Measurements from ENCODE around the gene NOX3.

NOX3 gene

GRCh38 chr6:155409391-155409790, 46.2 kb downstream of the NOX3 start:
- H3K27me3 Mint-ChIP-seq = no peaks in the 10 kb centered on the region
- H3K36me3 Mint-ChIP-seq = no peaks in the 10 kb centered on the region
- CTCF ChIA-PET = no interaction called here
- no peak overlapping the region for H3K4me3 Mint-ChIP-seq
- no peaks in the 10 kb centered on the region for H3K4me1 Mint-ChIP-seq
- DNase-seq = no peak
- H3K27ac Mint-ChIP-seq = no peak overlapping the region
- no peaks in the 10 kb centered on the region for H3K9me3 Mint-ChIP-seq

GRCh38 chr6:155408981-155409380, 46.7 kb downstream of the NOX3 start:
- CTCF ChIA-PET = interaction anchor here (1.3 kb wide), 1 partner anchor 15 kb away, joined by 4 read pairs; no protein-coding TSS in a partner anchor
- DNase-seq = no peak
- Mint-ChIP-seq H3K27ac (no peak overlapping the region), H3K36me3 (no peaks in the 10 kb centered on the region), H3K4me1 (no peaks in the 10 kb centered on the region), H3K9me3 (no peaks in the 10 kb centered on the region), H3K27me3 (no peaks in the 10 kb centered on the region), H3K4me3 (no peak overlapping the region)

GRCh38 chr6:155408231-155408630, 47.4 kb downstream of the NOX3 start:
- CTCF ChIA-PET = interaction anchor here (1.3 kb wide), 1 partner anchor 15 kb away, joined by 4 read pairs; no protein-coding TSS in a partner anchor
- Mint-ChIP-seq H3K27ac (no peak overlapping the region), H3K36me3 (no peaks in the 10 kb centered on the region), H3K4me3 (no peak overlapping the region), H3K4me1 (no peaks in the 10 kb centered on the region), H3K9me3 (no peaks in the 10 kb centered on the region), H3K27me3 (no peaks in the 10 kb centered on the region)
- DNase-seq = no peak

GRCh38 chr6:155406801-155407200, 48.8 kb downstream of the NOX3 start:
- DNase-seq = no peak
- no peak overlapping the region for H3K4me3 Mint-ChIP-seq
- no peaks in the 10 kb centered on the region for H3K27me3 Mint-ChIP-seq
- no peak overlapping the region for H3K27ac Mint-ChIP-seq
- H3K36me3 Mint-ChIP-seq = no peaks in the 10 kb centered on the region
- H3K9me3 Mint-ChIP-seq = no peaks in the 10 kb centered on the region
- no peaks in the 10 kb centered on the region for H3K4me1 Mint-ChIP-seq
- CTCF ChIA-PET = interaction anchor here (1.2 kb wide), 1 partner anchor 25 kb away, joined by 3 read pairs; no protein-coding TSS in a partner anchor

GRCh38 chr6:155404937-155405336, 50.7 kb downstream of the NOX3 start:
- CTCF ChIA-PET = no interaction called here
- H3K9me3 Mint-ChIP-seq = no peaks in the 10 kb centered on the region

GRCh38 chr6:155402656-155403304, 52.9 kb downstream of the NOX3 start:
- H3K27ac Mint-ChIP-seq = no peak overlapping the region
- DNase-seq = no peak
- no peaks in the 10 kb centered on the region for H3K36me3 Mint-ChIP-seq
- H3K4me1 Mint-ChIP-seq = no peaks in the 10 kb centered on the region
- no peaks in the 10 kb centered on the region for H3K9me3 Mint-ChIP-seq
- H3K4me3 Mint-ChIP-seq = no peak overlapping the region
- H3K27me3 Mint-ChIP-seq = peaks cover 4% of the 10 kb centered on the region
- CTCF ChIA-PET = no interaction called here

More at GRCh38 chr6:155404937-155405336, 50.7 kb downstream of the NOX3 start:
- H3K36me3 Mint-ChIP-seq = no peaks in the 10 kb centered on the region
- no peaks in the 10 kb centered on the region for H3K4me1 Mint-ChIP-seq
- H3K27me3 Mint-ChIP-seq = no peaks in the 10 kb centered on the region
- no peak overlapping the region for H3K4me3 Mint-ChIP-seq
- DNase-seq = no peak
- no peak overlapping the region for H3K27ac Mint-ChIP-seq

DNA sequence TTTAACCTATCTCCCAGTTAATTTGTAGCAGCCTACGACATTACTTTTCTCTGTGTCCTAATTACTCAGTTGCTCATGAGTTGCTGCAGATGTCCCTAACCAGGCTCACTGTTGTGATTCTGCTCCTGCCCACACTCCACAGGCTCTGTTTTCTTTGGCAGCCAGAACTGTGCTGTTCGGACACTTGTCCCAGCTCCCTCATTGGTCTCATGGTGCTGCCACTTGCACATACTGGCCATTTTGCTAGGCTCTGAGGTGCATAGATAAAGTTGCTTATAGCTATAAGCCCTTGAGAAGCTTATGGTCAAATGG, 55.0 kb downstream of the NOX3 start:
- Mint-ChIP-seq H3K27me3 (peaks cover 4% of the 10 kb centered on the region), H3K36me3 (no peaks in the 10 kb centered on the region), H3K27ac (no peak overlapping the region), H3K4me3 (no peak overlapping the region), H3K4me1 (no peaks in the 10 kb centered on the region), H3K9me3 (no peaks in the 10 kb centered on the region)
- no peak for DNase-seq
- CTCF ChIA-PET = no interaction called here

DNA sequence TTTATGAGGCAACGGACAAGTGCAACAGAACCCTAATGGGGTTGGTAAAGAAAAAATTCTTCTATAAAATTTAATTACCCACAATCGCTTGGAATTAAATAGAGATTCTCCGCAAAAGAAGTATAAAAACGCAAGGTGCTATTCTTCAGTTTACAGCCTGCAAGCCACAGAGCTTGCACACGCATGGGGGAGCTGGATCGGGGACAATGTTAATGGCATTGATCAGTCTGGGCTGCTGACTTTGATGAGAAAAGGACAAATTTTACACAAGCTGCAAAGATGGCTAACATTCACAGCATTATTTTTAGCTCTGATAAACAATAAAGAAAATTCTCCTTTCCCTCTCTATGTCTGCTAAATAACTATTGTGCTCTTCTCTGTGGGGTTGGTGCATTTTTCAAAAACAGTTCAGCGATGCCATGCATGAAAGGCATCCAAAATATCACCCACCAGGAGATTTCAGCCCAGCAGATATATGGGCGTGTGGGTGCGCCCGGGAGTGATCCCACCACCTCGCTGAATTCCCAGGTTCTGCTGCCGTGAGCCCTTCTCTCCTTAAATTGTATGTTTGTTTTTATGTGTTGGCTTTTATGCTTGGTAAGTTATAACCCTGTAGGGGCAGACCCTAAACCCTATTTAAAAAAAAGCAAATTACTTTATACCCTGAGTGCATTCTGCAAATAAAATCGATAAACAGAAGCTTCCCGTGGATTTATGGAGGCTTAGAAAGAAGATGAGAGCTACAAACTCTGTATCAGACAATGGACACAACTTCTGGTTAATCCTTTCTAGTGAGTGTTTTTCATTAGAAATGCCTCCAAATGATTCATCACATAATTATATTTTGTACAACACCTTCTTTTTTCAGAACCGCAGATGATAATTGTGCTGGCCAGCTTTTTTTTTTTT, 55.6 kb downstream of the NOX3 start:
- Mint-ChIP-seq H3K36me3 (no peaks in the 10 kb centered on the region), H3K4me3 (no peak overlapping the region), H3K27ac (no peak overlapping the region)

DNA sequence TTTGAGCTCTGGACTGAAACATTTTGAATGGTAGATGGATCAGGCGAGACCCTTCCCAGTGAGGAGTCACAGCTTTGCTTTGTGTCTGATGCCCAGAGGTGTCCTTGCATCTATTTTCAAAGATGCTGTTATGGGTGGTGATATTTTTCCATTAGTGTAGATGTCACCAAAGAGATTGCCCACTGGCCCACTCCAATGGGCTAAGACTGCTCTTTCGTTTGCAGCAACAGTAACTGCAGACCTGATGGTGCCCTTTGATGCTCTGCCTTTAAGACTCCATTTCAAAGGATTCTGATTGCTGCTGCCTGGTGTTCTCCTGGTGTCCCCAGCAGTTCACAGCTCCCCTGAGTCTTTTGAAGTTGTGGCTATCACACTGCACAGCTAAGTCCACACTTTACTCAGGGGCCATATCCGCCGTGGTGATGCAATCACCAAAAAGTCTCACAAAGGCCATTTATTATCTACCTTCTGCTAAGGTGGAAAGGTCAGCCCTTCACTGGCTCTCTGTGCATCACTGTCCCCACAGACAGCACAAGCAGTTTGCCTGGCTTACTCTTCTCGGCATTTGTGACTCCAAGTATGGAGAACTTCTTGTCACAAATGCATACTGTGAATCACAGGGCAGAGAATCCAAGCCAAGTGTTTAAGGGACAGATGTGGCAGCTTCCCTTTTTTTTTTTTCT, 56.4 kb downstream of the NOX3 start:
- Mint-ChIP-seq H3K4me1 (no peaks in the 10 kb centered on the region), H3K9me3 (no peaks in the 10 kb centered on the region), H3K27ac (no peak overlapping the region), H3K27me3 (peaks cover 5% of the 10 kb centered on the region), H3K36me3 (no peaks in the 10 kb centered on the region), H3K4me3 (no peak overlapping the region)
- CTCF ChIA-PET = interaction anchor here (0.6 kb wide), 1 partner anchor 55 kb away, joined by 3 read pairs; no protein-coding TSS in a partner anchor
- no peak for DNase-seq

More for the DNA sequence above, 55.6 kb downstream of the NOX3 start:
- H3K4me1 Mint-ChIP-seq = no peaks in the 10 kb centered on the region
- CTCF ChIA-PET = interaction anchor here (0.6 kb wide), 1 partner anchor 55 kb away, joined by 3 read pairs; no protein-coding TSS in a partner anchor
- H3K27me3 Mint-ChIP-seq = peaks cover 4% of the 10 kb centered on the region
- DNase-seq = no peak
- no peaks in the 10 kb centered on the region for H3K9me3 Mint-ChIP-seq

GRCh38 chr6:155398701-155399061, 57.0 kb downstream of the NOX3 start:
- peaks cover 8% of the 10 kb centered on the region for H3K27me3 Mint-ChIP-seq
- H3K36me3 Mint-ChIP-seq = no peaks in the 10 kb centered on the region
- no peak overlapping the region for H3K4me3 Mint-ChIP-seq
- H3K4me1 Mint-ChIP-seq = no peaks in the 10 kb centered on the region
- H3K27ac Mint-ChIP-seq = no peak overlapping the region
- CTCF ChIA-PET = interaction anchor here (1.2 kb wide), 1 partner anchor 29 kb away, joined by 3 read pairs; no protein-coding TSS in a partner anchor
- no peaks in the 10 kb centered on the region for H3K9me3 Mint-ChIP-seq
- no peak for DNase-seq

DNA sequence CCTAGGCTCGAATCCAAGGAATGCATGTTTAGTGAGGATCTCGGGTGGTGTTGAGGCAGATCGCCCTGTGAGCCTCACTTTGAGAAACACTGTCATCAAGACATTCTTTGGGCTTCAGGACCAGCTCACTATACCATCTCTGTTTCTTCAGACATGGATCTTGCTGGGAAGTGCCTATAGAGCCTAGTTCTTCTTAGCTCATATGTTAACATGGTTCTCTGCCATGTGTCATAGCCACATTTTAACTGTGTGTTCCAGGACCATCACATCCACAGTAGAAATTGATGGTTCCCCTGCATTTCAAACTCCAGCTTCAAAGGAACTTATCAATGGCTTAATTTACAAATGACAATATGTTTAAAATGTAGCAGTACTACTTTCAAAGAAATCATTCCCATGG, 57.4 kb downstream of the NOX3 start:
- Mint-ChIP-seq H3K36me3 (no peaks in the 10 kb centered on the region), H3K27ac (no peak overlapping the region), H3K9me3 (no peaks in the 10 kb centered on the region), H3K4me3 (no peak overlapping the region), H3K4me1 (no peaks in the 10 kb centered on the region), H3K27me3 (peaks cover 8% of the 10 kb centered on the region)
- DNase-seq = no peak
- CTCF ChIA-PET = interaction anchor here (1.2 kb wide), 1 partner anchor 29 kb away, joined by 3 read pairs; no protein-coding TSS in a partner anchor

GRCh38 chr6:155397172-155397705, 58.4 kb downstream of the NOX3 start:
- Mint-ChIP-seq H3K36me3 (no peaks in the 10 kb centered on the region), H3K27ac (no peak overlapping the region), H3K9me3 (no peaks in the 10 kb centered on the region), H3K4me1 (no peaks in the 10 kb centered on the region), H3K4me3 (no peak overlapping the region), H3K27me3 (peaks cover 8% of the 10 kb centered on the region)
- no peak for DNase-seq
- CTCF ChIA-PET = no interaction called here

- peaks cover 8% of the 10 kb centered on the region for H3K27me3 Mint-ChIP-seq
- DNase-seq = no peak
- H3K4me3 Mint-ChIP-seq = no peak overlapping the region
- H3K27ac Mint-ChIP-seq = no peak overlapping the region
- H3K4me1 Mint-ChIP-seq = no peaks in the 10 kb centered on the region
- CTCF ChIA-PET = no interaction called here
- H3K9me3 Mint-ChIP-seq = no peaks in the 10 kb centered on the region
- no peaks in the 10 kb centered on the region for H3K36me3 Mint-ChIP-seq
These were observed 59.0 kb downstream of the NOX3 start for GRCh38 chr6:155396605-155397004.

DNA sequence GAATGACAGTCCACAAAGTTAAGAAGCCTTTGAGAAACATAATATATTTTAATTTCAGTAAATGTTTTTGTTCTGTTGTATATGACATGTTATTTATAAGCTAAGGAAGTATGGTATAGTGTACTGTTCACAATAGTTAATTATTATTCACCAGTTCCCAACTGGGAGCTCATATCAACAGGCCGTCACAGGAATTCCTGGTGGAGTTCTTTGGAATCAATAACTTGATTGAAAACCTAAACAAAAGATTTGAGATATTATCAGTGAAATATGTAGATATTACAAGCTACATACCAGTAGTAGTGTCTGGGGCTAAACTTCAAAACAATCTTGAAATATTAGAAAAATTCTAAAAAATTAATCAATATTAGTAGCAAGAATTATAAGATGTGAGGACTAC, 60.3 kb downstream of the NOX3 start:
- Mint-ChIP-seq H3K27me3 (peaks cover 8% of the 10 kb centered on the region), H3K4me3 (no peak overlapping the region), H3K36me3 (no peaks in the 10 kb centered on the region), H3K27ac (no peak overlapping the region), H3K9me3 (no peaks in the 10 kb centered on the region), H3K4me1 (no peaks in the 10 kb centered on the region)
- CTCF ChIA-PET = no interaction called here
- DNase-seq = no peak
